CD4-positive, alpha-beta T cell (primary cell): Measurements from ENCODE around the gene RLBP1. TPM values are rescaled to one million over a fixed set of nuclear protein-coding genes. Genes with fewer than 3 reads are reported as not detected.
A peak's percentile ranks its signal among the peaks of the same experiment; 100 is the strongest.
"Not testable (repeated sequence)": the region's sequence is repeated elsewhere in the genome, so short reads cannot be mapped to it uniquely, and the experiment has no call there.

ENCODE experiments used
- ATAC-seq: fragments of 200-7000 bp; cut with Tn5 transposase; one replicate; pipeline ENCODE4 v1.10.0; 2022; ENCODE audit warnings: mild to moderate bottlenecking; ENCODE audit not compliant: poor library complexity
- CTCF ChIA-PET: fragments of 350-600 bp; sonication (Branson Sonifier 250); formaldehyde crosslinking; loops from one replicate; lab custom pipeline; 2021; ENCODE audit warnings: antibody characterized with exemption, inconsistent platforms; lab: Charles Lee
- POLR2A ChIA-PET: fragments of 350-600 bp; sonication (Branson Sonifier 250); formaldehyde crosslinking; loops from one replicate; lab custom pipeline; 2021; ENCODE audit warnings: antibody characterized with exemption, inconsistent platforms; lab: Charles Lee
- DNase-seq, 14 experiments: peaks; one replicate each; pipeline ENCODE4 v3.0.0-alpha.2; 2013 to 2020; ENCODE audit warnings: mixed read lengths in 2 of 14
- H3K27ac ChIP-seq, 2 donors: one replicate each; pipeline versions ENCODE4 v1.5.1 to v1.7.0; 2013; ENCODE audit warnings: low read length in 2 of 2, low read depth in 1 of 2, mild to moderate bottlenecking in 1 of 2
- H3K27me3 ChIP-seq, 2 experiments: 1 replicate in 1 of 2; 2 replicates in 1 of 2; pipeline versions ENCODE4 v1.6.1 to v1.7.0; 2013; ENCODE audit warnings: low read length in 2 of 2, control low read depth in 1 of 2, mild to moderate bottlenecking in 1 of 2, moderate library complexity in 1 of 2; ENCODE audit not compliant: insufficient read depth in 2 of 2, control insufficient read depth in 1 of 2
- H3K36me3 ChIP-seq: one replicate; pipeline ENCODE4 v1.6.1; 2013; ENCODE audit warnings: low read length, control low read depth; ENCODE audit not compliant: insufficient read depth
- H3K4me1 ChIP-seq: one replicate; pipeline ENCODE4 v1.6.1; 2013; ENCODE audit warnings: low read length, control low read depth; ENCODE audit not compliant: insufficient read depth
- H3K4me3 ChIP-seq: one replicate; pipeline ENCODE4 v1.5.1; 2013; ENCODE audit warnings: mild to moderate bottlenecking, low read length, moderate library complexity
- H3K9me3 ChIP-seq, 2 experiments: 1 replicate in 1 of 2; 2 replicates in 1 of 2; pipeline versions ENCODE4 v1.6.1 to v1.7.0; 2013; ENCODE audit warnings: low read length in 2 of 2, mild to moderate bottlenecking in 2 of 2, control low read depth in 1 of 2, moderate library complexity in 1 of 2; ENCODE audit not compliant: control insufficient read depth in 1 of 2, insufficient read depth in 1 of 2
- H3K27ac Mint-ChIP-seq: one replicate; pipeline ENCODE4 v1.8.0; 2020; ENCODE audit warnings: mixed read lengths
- H3K27me3 Mint-ChIP-seq: one replicate; pipeline ENCODE4 v1.8.0; 2021; ENCODE audit warnings: mixed read lengths
- H3K36me3 Mint-ChIP-seq: one replicate; pipeline ENCODE4 v1.8.0; 2021; ENCODE audit warnings: low read depth, mixed read lengths
- H3K4me1 Mint-ChIP-seq: one replicate; pipeline ENCODE4 v1.8.0; 2021; ENCODE audit warnings: low read depth, mixed read lengths
- H3K4me3 Mint-ChIP-seq: one replicate; pipeline ENCODE4 v1.8.0; 2020; ENCODE audit warnings: mild to moderate bottlenecking, mixed read lengths
- H3K9me3 Mint-ChIP-seq: one replicate; pipeline ENCODE4 v1.8.0; 2020; ENCODE audit warnings: mixed read lengths
- CTCF ChIP-seq: fragments of 200-600 bp; IDR thresholded peaks from one replicate; pipeline ENCODE4 v1.8.0; 2022; ENCODE audit warnings: antibody characterized with exemption, mild to moderate bottlenecking
- intact Hi-C, 2 experiments: fragments of 100-400 bp; cut with DNase I in 1 of 2; cut with micrococcal nuclease in 1 of 2; formaldehyde crosslinking; loops; one replicate each; pipeline versions ENCODE4 v1.15.1 to v1.9.0; 2023 to 2025; cut with DNase I, micrococcal nuclease
- total RNA-seq, 174 experiments: library from RNA in 2 of 174; stranded (reverse) in 2 of 174; gene quantifications; one replicate each; pipeline ENCODE4 v1.2.3 and lab custom pipeline; 2021 to 2026

Gene RLBP1
- total RNA-seq, 2 experiments from 2014 or later = not detected

- ChIA-PET POLR2A (interaction anchor here (1.3 to 2.7 kb wide), 3 partner anchors 92 to 651 kb away, joined by 3 to 12 read pairs (median 4); partner anchors contain the start of genes ABHD2, AP3S2 and POLG), CTCF (interaction anchor here (1.6 to 2.8 kb wide), 2 partner anchors 36 to 116 kb away, joined by 3 to 16 read pairs; no protein-coding TSS in a partner anchor)
- Mint-ChIP-seq H3K36me3 (peaks cover 7% of the 10 kb centered on the region), H3K27ac (peak overlapping the region; percentile 83), H3K27me3 (no peaks in the 10 kb centered on the region), H3K9me3 (no peaks in the 10 kb centered on the region), H3K4me3 (peak overlapping the region; percentile 92), H3K4me1 (peaks cover 37% of the 10 kb centered on the region)
- no peaks in the 10 kb centered on the region for H3K27me3 ChIP-seq
- no peak overlapping the region for H3K27ac ChIP-seq
- ATAC-seq = no peak
- peak in 2 of 14 experiments; percentile 4 to 15 for DNase-seq
- intact Hi-C loops = loop anchor here in 1 of 2 experiments (2.0 to 10.0 kb wide), 4 partner anchors 94 to 776 kb away; partner anchors contain the start of genes AEN, MRPL46 and MRPS11
- peak overlapping the region; percentile 84 for H3K4me3 ChIP-seq
- H3K36me3 ChIP-seq = peaks cover 5% of the 10 kb centered on the region
- TF ChIP-seq CTCF = no peak
- H3K9me3 ChIP-seq = no peaks in the 10 kb centered on the region
- peaks cover 26% of the 10 kb centered on the region for H3K4me1 ChIP-seq
These were observed 21.8 kb upstream of the RLBP1 start for GRCh38 chr15:89243046-89243690.

GRCh38 chr15:89239883-89240810 lies 18.8 kb upstream of the RLBP1 start:
- Mint-ChIP-seq H3K4me1 (peaks cover 24% of the 10 kb centered on the region), H3K4me3 (peak overlapping the region; percentile 6)
- H3K27me3 ChIP-seq, H3K9me3 Mint-ChIP-seq, H3K27ac Mint-ChIP-seq, ATAC-seq, H3K9me3 ChIP-seq, H3K36me3 Mint-ChIP-seq, H3K4me3 ChIP-seq, DNase-seq, H3K36me3 ChIP-seq, H3K27ac ChIP-seq, POLR2A ChIA-PET, H3K27me3 Mint-ChIP-seq: not testable (repeated sequence)
- CTCF ChIA-PET = interaction anchor here (1.4 to 2.1 kb wide), 2 partner anchors 33 to 335 kb away, joined by 3 to 7 read pairs; no protein-coding TSS in a partner anchor
- intact Hi-C loops = loop anchor here in 1 of 2 experiments (2.0 to 10.0 kb wide), 4 partner anchors 153 to 773 kb away; partner anchors contain the start of genes AEN, MRPL46 and MRPS11
- peaks cover 21% of the 10 kb centered on the region for H3K4me1 ChIP-seq

- ATAC-seq = no peak
- Mint-ChIP-seq H3K27me3 (peaks cover 32% of the 10 kb centered on the region), H3K4me3 (no peak overlapping the region), H3K27ac (no peak overlapping the region), H3K9me3 (no peaks in the 10 kb centered on the region), H3K36me3 (no peaks in the 10 kb centered on the region), H3K4me1 (no peaks in the 10 kb centered on the region)
- TF ChIP-seq CTCF = no peak
- intact Hi-C loops = no loop called here
- Histone ChIP-seq H3K27ac (no peak overlapping the region), H3K4me1 (no peaks in the 10 kb centered on the region), H3K36me3 (no peaks in the 10 kb centered on the region), H3K9me3 (no peaks in the 10 kb centered on the region), H3K4me3 (no peak overlapping the region), H3K27me3 (peaks cover 3 to 6% of the 10 kb centered on the region in 2 experiments)
- ChIA-PET POLR2A (no interaction called here), CTCF (no interaction called here)
- no peak for DNase-seq
These were observed 10.5 kb upstream of the RLBP1 start for GRCh38 chr15:89231832-89232231.
